Right kidney (tissue), 1 donor: ENCODE measurements around the gene AAMP.
"Not testable (repeated sequence)": the region's sequence is repeated elsewhere in the genome, so short reads cannot be mapped to it uniquely, and the experiment has no call there.

ENCODE experiments used
- DNase-seq: peaks from one replicate; pipeline ENCODE4 v3.0.0-alpha.2; 2016

Gene AAMP

DNA sequence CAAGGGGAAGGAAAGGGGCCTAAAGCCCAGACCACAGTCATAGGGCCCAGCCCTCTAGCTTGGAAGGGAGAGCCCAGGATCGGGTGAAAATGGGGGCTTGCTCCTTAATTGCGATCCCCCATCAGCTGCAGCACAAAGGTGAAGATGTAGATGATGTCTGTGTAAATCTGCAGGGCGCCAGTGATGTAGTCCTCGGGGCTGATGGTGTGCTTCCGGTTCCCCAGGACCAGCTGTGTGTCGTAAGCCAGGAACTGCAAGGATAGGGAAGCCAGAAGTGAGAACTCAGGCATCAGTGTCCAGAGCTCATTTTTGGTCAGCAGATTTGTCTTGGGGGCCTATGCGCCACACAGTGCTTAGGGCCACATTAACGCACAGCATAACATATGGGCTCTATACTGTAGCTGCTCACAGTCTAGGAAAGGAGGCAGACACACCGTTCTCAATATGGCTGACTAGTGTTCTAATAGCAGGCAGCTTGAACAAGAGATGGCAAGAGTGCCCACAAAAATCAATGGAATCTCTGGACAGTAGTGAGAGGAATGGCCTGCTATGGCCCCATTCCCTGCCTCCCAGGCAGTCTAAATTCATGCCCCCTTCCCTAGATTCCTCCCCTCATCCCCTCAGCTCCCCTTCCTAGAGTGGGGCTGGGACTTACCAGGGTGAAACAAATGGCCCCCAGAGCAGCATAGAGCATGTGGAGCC, 5.6 kb upstream of the AAMP start:
- DNase-seq: no peak

GRCh38 chr2:218274586-218274985, 4.6 kb upstream of the AAMP start:
- no peak for DNase-seq

DNA sequence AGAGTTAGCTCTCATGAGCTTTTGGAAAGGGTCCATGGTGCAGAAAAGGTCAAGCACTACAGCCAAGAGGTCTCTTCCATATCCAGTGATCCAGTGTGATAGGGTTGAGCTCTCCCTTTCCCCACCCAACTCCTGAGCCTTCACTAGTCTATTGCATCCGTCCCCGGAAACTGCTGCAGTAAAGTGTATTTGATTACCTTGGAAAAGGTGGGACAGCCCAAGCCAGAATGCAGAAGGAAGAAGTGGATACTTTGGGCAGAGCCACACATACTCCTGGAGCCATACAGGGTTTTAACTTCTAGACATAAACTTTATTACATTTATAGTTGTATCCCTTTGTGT, 3.9 kb upstream of the AAMP start:
- DNase-seq: no peak

- DNase-seq: not testable (repeated sequence)
These were observed 3.4 kb upstream of the AAMP start for GRCh38 chr2:218273214-218273907.

- DNase-seq: peak; percentile 64
These were observed 2.7 kb upstream of the AAMP start for GRCh38 chr2:218272531-218273212.

GRCh38 chr2:218271865-218272530, 2.1 kb upstream of the AAMP start:
- no peak for DNase-seq

GRCh38 chr2:218271487-218271797, 1.5 kb upstream of the AAMP start:
- no peak for DNase-seq

- DNase-seq: no peak
These were observed 967 bp upstream of the AAMP start for GRCh38 chr2:218270721-218271486.

GRCh38 chr2:218267259-218267658, 2.7 kb downstream of the AAMP start:
- DNase-seq: no peak

DNA sequence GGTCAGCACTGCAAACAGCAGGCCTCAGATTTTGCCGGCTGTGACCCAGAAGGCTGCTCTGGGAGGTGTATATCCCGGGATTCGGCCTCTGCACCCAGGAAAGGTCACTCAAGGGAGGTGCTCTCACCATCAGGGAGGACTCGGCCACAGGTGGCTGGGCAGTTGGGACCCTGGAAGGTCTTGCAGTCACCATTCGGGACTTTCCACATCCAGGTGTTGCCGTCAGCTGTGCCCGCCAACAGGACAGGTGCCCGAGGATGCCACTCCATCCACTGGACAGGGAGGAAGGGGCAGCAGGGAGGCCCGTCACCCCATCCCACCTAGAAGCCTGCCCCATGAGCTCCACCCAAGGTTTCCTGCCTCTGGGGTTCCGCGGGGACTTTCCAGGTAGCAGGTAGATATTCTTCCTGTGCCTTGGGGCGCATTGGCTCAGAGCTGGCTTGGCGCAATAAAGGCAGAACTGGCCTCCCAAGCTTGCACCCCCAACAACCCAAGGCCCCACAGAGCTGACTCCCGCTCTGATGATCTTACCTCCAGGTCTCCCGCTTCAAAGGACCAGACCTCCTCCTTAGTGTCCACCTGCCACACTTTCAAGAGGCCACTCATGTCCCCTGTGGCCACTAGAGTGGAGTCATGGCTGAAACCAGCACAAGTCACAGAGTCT, 3.5 kb downstream of the AAMP start:
- no peak for DNase-seq

DNA sequence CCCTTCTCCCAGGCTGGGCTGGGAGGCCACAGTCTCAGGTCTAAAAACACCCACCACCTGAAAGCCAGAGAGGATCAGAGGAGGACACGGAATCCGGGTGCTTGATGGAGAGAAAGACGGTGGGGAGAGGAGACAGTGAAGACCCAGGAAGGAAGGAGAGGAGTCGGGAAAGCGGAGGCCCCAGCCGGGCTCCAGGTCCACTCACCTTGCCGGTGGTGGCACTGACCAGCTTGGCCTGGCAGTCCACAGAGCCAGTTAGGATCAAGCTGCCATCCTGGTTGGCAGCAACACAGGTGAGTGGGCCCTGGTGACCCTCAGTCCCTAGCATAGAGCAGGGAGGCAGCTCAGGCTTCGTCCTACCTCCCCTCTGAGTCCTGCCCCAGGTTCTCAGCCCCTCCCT, 4.3 kb downstream of the AAMP start:
- DNase-seq: no peak

GRCh38 chr2:218264773-218265561, 5.0 kb downstream of the AAMP start:
- no peak for DNase-seq

DNA sequence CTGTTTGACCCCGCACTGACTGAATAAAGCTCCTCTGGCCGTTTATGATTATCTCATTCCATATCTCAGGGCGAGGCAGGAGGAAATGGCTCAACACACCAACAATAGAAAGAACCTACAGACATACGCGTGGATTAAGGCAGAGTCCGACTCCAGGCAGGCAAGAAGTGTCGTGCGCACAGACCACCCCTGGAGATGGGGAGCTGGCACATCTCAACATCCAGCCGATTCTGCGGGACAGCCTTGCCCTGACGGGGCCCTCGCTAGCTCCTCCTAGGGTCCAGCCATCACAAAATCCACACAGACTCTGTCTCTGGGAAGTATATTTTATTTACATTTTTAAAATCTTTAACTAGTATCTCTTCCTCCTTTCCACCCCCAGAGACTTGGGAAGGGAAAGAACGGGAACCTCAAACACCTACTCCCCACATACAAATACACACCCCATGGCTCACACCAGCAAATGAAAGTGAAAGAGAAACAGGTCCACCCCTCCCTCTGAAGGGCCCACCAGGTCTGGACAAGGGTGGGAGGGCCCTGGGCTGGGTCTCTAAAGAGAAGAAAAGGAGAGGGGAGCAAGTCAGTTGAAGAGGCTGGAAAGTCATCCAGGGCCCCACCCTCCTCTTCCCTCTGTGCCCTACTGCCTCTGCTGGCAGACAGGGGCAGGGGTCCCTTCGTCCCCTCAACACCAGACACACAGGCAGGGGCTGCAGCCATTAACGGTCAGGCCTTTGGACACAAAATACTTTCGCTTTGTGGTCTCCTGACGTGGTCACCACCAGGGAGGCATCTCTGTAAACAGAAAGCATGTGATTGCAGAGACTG, 5.9 kb downstream of the AAMP start:
- DNase-seq: no peak

DNA sequence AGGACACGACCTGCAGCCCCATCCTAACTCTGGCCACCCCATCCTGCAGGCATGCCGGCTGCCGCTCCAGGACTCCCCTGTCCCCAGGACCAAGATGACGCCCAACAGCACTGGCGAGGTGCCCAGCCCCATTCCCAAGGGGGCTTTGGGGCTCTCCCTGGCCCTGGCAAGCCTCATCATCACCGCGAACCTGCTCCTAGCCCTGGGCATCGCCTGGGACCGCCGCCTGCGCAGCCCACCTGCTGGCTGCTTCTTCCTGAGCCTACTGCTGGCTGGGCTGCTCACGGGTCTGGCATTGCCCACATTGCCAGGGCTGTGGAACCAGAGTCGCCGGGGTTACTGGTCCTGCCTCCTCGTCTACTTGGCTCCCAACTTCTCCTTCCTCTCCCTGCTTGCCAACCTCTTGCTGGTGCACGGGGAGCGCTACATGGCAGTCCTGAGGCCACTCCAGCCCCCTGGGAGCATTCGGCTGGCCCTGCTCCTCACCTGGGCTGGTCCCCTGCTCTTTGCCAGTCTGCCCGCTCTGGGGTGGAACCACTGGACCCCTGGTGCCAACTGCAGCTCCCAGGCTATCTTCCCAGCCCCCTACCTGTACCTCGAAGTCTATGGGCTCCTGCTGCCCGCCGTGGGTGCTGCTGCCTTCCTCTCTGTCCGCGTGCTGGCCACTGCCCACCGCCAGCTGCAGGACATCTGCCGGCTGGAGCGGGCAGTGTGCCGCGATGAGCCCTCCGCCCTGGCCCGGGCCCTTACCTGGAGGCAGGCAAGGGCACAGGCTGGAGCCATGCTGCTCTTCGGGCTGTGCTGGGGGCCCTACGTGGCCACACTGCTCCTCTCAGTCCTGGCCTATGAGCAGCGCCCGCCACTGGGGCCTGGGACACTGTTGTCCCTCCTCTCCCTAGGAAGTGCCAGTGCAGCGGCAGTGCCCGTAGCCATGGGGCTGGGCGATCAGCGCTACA, 7.0 kb downstream of the AAMP start:
- DNase-seq: no peak

DNA sequence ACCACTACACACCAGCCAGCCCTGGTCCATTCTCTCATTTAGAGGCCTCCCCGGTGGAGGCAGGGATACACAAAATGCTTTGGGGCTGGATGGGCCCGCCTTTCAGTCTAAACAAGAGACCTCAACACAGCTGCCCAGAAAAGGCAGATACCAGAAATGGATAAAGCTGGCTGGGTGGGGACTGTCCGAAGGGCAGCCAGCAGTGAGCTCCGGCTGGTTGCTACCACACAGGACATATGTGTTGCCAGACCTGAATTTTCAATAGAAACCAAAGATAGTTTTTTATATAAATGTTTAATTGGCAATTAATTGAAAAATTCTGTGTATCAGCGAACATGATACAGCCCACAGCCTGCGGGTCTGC, 7.7 kb downstream of the AAMP start:
- no peak for DNase-seq

- peak; percentile 25 for DNase-seq
These were observed 8.3 kb downstream of the AAMP start for GRCh38 chr2:218261423-218262236.

GRCh38 chr2:218260742-218261422, 9.1 kb downstream of the AAMP start, which contains the start of gene GPBAR1:
Gene GPBAR1, plus strand, starts transcription at chr2:218261015. Its CDS starts 1,710 bp downstream, at chr2:218262725.
- DNase-seq: peak; percentile 43
